ENCODE data around the gene MEFV.

DNA sequence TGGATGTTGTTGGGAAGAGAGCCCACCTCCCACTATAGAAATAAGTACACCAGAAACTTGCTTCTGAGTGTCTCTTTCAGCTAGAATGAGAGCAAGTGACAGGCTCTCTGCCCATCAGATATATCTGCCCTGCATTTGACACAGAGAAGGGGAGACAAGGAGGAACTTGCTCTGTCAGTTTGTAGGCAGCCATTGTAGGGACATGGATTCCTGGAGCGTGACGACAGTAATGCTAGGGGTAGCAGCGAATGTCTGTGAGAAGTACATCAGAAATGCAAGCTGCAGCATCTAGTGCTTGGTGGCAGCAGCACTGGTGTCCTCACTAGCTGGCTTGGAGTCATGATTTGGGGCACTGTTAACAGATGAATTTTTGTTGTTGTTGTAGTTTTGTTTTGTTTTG is 44.4 kb downstream of the MEFV start:
- TF ChIP-seq SPI1 (IDR thresholded peaks at IDR 0.05; ENCODE audit: borderline replicate concordance, insufficient read depth, low read depth, low read length) (no peak), ZNF274 (IDR thresholded peaks at IDR 0.05; ENCODE audit: insufficient read depth, insufficient read length) (no peak), BCL3 (IDR thresholded peaks at IDR 0.05; ENCODE audit: borderline replicate concordance, insufficient read depth, low read depth, low read length, poor library complexity, severe bottlenecking) (no peak), RAD21 (IDR thresholded peaks at IDR 0.05; ENCODE audit: insufficient read depth, low read depth, low read length) (no peak), SMARCA5 (IDR thresholded peaks at IDR 0.05) (no peak), CEBPB (IDR thresholded peaks at IDR 0.05; ENCODE audit: borderline replicate concordance in 1 of 2, low read depth in 2 of 2, low read length in 2 of 2) (no peak), BHLHE40 (IDR thresholded peaks at IDR 0.05; ENCODE audit: borderline replicate concordance in 1 of 2, low read depth in 2 of 2, low read length in 1 of 2) (no peak), EZH2 (IDR thresholded peaks at IDR 0.05; ENCODE audit: borderline replicate concordance, control insufficient read depth, low read depth, low read length) (no peak), SMC3 (IDR thresholded peaks at IDR 0.05; ENCODE audit: borderline replicate concordance, low read length) (no peak), HDAC6 (IDR thresholded peaks at IDR 0.05; ENCODE audit: unreplicated experiment) (no peak), SRF (IDR thresholded peaks at IDR 0.05; ENCODE audit: low read depth in 2 of 2, low read length in 2 of 2) (no peak)
- TF ChIP-seq, protein P1, sequence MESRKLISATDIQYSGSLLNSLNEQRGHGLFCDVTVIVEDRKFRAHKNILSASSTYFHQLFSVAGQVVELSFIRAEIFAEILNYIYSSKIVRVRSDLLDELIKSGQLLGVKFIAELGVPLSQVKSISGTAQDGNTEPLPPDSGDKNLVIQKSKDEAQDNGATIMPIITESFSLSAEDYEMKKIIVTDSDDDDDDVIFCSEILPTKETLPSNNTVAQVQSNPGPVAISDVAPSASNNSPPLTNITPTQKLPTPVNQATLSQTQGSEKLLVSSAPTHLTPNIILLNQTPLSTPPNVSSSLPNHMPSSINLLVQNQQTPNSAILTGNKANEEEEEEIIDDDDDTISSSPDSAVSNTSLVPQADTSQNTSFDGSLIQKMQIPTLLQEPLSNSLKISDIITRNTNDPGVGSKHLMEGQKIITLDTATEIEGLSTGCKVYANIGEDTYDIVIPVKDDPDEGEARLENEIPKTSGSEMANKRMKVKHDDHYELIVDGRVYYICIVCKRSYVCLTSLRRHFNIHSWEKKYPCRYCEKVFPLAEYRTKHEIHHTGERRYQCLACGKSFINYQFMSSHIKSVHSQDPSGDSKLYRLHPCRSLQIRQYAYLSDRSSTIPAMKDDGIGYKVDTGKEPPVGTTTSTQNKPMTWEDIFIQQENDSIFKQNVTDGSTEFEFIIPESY (IDR thresholded peaks at IDR 0.05) = no peak
